HG03432 (cell line): ENCODE data around the gene C2CD4D.

Experiments used
- ATAC-seq: cut with Tn5 transposase; IDR thresholded peaks from one replicate; pipeline ENCODE4 v1.9.1; 2021; ENCODE audit warnings: mild to moderate bottlenecking, moderate library complexity; ENCODE audit not compliant: unreplicated experiment

Gene C2CD4D

GRCh38 chr1:151815716-151816327 is 23.8 kb downstream of the C2CD4D start:
- no peak for ATAC-seq

- ATAC-seq = no peak
Measured at GRCh38 chr1:151814971-151815545, 24.6 kb downstream of the C2CD4D start.

- ATAC-seq = no peak
Measured at GRCh38 chr1:151814426-151814825, 25.2 kb downstream of the C2CD4D start.

DNA sequence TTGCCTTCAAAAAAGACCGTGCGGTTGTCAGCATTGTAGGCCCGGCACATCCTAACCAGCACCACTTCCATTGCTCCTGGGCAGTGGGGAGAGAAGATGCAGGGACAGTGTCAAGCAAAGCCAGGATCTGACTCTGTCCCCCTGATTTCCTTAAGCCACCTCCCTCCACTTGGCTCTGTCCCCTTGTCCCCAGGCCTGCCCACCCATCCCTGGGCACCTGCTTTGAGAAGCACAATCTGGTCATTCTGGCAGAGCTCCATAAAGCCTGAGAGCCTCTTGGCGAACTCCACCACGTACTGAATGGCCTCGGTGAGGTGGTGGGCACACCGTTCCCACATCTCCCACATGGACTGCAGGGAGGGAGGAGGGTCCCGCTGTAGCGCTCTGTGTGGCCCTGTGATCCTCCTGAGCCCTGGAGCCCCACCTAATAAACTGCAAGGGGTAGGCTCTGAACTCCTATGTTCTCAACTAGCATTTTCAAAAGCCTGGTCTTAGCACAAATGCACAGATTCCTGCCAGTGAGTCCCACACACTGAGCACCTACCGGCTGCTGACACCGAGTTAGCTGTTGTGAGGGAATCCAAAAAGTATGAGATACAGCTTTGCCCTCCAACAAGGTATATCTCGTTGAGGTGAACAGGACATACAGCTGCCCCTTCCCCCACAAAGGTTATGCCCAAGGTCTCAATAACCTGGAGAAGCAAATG is 26.2 kb downstream of the C2CD4D start:
- no peak for ATAC-seq

GRCh38 chr1:151811181-151811580 is 28.4 kb downstream of the C2CD4D start:
- no peak for ATAC-seq

DNA sequence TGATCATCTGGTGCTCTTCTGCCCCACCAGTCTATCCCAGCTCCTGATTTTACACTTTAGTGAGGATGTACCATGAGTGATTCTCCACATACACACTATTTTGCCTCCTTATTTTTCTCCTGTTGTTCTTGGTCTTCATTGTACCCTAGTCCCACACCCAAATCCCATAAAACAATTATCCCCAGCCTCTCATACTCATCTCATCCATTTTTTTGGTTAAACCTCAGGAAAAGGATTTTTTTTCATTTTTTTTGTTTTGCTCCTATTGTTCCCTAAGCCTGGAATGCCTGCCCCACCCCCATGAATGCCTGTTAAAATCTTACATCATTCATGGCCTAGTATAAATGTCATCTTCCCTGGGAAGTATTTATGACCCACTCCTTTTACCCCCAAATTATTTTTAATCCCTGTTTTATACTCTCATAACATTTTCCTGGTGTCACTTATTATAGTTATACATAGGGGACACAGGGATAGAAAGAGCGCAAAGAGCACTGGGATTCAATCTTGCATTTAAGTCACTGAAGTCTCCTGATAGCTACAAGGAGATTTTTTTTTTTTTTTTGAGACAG is 29.5 kb downstream of the C2CD4D start:
- no peak for ATAC-seq

GRCh38 chr1:151809290-151809984 is 30.2 kb downstream of the C2CD4D start:
- ATAC-seq = no peak

GRCh38 chr1:151807766-151808165 is 31.9 kb downstream of the C2CD4D start:
- no peak for ATAC-seq

DNA sequence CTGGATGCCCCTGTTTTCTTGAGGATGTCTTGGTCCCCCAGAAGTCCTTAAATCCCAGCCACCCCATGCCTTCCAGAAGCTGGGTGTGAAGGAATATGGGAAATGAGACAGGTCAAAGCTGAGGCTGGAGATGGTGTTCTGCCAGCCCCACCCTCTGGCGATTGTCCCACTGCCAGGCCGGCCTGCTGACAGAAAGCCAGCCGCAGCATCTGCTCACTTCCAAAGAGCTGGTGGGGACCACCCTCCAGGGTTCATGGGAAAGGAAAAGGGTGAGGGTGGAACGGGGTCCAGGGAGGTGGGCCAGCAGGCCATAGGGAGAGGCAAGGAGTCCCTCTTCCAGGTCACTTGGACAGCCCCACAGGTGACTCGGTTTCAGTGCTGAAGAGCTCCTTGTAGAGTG is 32.5 kb downstream of the C2CD4D start:
- no peak for ATAC-seq

- no peak for ATAC-seq
Measured at GRCh38 chr1:151806170-151806569, 33.5 kb downstream of the C2CD4D start.

GRCh38 chr1:151805066-151805820 is 34.4 kb downstream of the C2CD4D start, which contains the start of gene LINGO4:
TSS of gene LINGO4 (minus strand) at chr1:151805419. CDS start at chr1:151802704, 2,715 bp downstream.
- ATAC-seq = no peak

GRCh38 chr1:151803915-151804314 is 35.7 kb downstream of the C2CD4D start:
- no peak for ATAC-seq

DNA sequence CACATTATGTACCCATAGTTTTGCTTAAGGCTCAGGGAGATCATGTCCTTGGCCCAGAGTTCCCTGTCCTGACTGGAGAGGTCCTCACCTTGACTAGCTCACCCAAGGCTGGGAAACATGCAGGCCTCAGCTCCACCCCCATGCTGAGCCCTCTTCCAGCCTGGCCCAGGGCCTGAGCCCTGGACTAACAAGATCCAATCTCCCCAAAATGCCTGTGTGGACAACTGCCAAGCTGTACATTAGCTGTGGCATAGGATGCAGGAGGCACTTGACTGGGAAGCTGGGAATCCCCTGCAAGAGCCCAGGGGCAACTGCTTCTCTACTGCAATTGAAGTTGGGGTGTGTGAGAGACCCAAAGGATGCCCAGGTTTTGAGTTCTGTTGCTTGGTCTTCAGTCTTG is 36.5 kb downstream of the C2CD4D start:
- ATAC-seq = no peak

- ATAC-seq = no peak
Measured at GRCh38 chr1:151802372-151802771, 37.2 kb downstream of the C2CD4D start.

DNA sequence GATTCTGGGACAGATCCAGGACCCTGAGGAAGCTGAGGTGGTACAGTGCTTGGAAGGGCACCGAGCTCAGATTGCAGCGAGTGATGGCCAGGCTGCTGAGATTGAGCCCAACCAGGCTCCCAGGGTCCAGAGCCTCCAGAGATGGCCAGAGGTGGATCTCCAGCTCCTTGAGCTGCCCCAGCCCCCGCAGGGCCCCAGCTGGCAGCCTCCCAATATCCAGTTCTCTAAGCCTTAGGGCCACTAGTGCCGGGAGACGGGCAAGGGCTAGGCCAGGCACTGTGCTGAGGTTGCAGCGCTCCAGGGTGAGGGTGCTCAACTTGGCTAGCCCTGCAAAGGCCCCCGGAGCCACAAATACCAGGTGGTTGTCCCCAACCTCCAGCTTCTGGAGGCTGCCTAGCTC is 37.8 kb downstream of the C2CD4D start:
- ATAC-seq = no peak

DNA sequence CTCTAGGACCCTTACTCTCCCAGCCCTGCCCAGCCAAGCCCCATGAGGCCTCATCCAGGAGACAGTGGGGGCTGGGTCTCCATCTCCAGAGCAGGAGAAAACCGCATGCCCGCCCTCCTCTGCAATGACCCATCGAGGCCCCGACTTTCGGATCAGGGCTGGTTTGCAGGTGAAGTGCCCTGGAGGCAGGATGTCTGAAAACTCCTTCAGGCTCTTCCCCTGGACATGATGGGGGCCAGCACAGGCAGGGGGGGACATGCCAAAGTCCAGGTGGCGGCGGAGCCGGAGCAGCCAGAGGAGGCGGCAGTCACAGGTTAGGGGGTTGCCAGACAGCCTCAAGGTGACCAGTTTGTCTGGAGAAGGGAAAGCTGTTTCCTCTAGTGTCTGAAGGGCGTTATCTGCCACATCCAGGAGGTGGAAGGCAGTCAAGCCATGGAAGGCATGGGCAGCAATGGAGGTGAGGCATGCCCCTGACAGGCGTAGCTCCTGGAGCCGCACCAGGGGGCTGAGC is 38.3 kb downstream of the C2CD4D start:
- no peak for ATAC-seq

DNA sequence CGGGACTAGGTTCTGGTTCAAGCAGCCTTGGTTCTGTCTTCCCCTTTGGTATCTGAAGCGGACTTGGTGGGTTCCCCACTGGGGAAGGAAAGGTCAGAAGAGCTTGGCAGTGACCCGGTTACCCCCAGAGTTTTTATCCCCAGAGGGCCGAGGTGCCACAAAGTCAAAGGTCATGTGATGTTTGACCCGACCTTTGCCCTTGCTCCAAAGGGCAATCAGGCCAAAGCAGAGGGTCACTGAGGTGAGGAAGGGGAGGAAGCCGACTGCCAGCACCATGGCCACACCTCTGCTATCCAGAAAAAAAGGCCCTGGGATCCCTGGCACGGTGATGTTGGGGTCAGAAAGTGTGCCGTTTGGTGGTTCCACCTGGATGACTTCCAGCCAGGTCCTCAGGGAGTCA is 38.8 kb downstream of the C2CD4D start:
- ATAC-seq = no peak

- no peak for ATAC-seq
Measured at GRCh38 chr1:151799179-151800022, 40.2 kb downstream of the C2CD4D start.

- no peak for ATAC-seq
Measured at GRCh38 chr1:151798571-151798970, 41.0 kb downstream of the C2CD4D start.
